ENCODE measurements around the gene RPS21. TPM values are rescaled to one million over a fixed set of nuclear protein-coding genes. Genes with fewer than 3 reads are reported as not detected.

Gene RPS21
- total and polyA plus RNA-seq, 9 of the 15 experiments (the other 6 are each of a cell fraction or from before 2014, with no cell fraction given): 1,380 to 5,647 (median 3,091) TPM

GRCh38 chr20:62368392-62368975 is 18.4 kb upstream of the RPS21 start:
- peak; percentile 9; the same call in 2 of the 3 replicates for ATAC-seq
- no peaks in the 10 kb centered on the region for H3K27me3 ChIP-seq (ENCODE audit: control insufficient read depth in 2 of 2, insufficient read depth in 2 of 2, low read length in 2 of 2)
- intact Hi-C loops (cut with micrococcal nuclease) (loop anchor here (5.0 kb wide), 1 partner anchor 66 kb away; the partner anchor contains the start of gene ADRM1), in situ Hi-C loops (cut with MboI) (loop anchor here (5.0 to 10.0 kb wide), 2 partner anchors 61 to 374 kb away; no protein-coding TSS in a partner anchor)
- no peak for TF ChIP-seq ZNF280B (CRISPR knock-in tag; IDR thresholded peaks at IDR 0.05)
- TF ChIP-seq NBN (IDR thresholded peaks at IDR 0.05; ENCODE audit: low read depth): 0 out of 2 replicates have a peak, but pooled peaks have one; percentile 33
- TF ChIP-seq ZBTB7A (IDR thresholded peaks at IDR 0.05; ENCODE audit: borderline replicate concordance, control insufficient read depth, low read depth, low read length): peak; percentile 71
- TF ChIP-seq E2F1 (CRISPR knock-in tag; IDR thresholded peaks at IDR 0.05): no peak
- no peak for TF ChIP-seq ZNF407 (IDR thresholded peaks at IDR 0.05; ENCODE audit: low read depth)
- peak; percentile 28 for TF ChIP-seq EGR1 (conservative IDR thresholded peaks at IDR 0.05)
- H4K20me1 ChIP-seq (replicated peaks; ENCODE audit: control insufficient read depth, insufficient read depth, low read length): peaks cover 10% of the 10 kb centered on the region; the same call in 1 of the 2 replicates
- peaks cover 2% of the 10 kb centered on the region; the same call in 1 of the 3 replicates for H3K36me3 ChIP-seq (ENCODE audit: control insufficient read depth, insufficient read depth, low read length)
- H3K4me1 ChIP-seq (replicated peaks in 1 of 2; ENCODE audit: control insufficient read depth in 2 of 2, insufficient read depth in 2 of 2, low read length in 2 of 2): peaks cover 57 to 93% of the 10 kb centered on the region in 2 experiments
- ChIA-PET CTCF (ENCODE audit: low intra/inter-chr PET ratio) (interaction anchor here (1.1 kb wide), 1 partner anchor 67 kb away, joined by 3 read pairs; no protein-coding TSS in a partner anchor), POLR2A (interaction anchor here (0.6 to 1.7 kb wide), 4 partner anchors 11 to 69 kb away, joined by 3 to 8 read pairs (median 4); no protein-coding TSS in a partner anchor)
- no TSS peak for BruUV-seq (replicated peaks)
- peak overlapping the region; percentile 61 for H3K4me2 ChIP-seq (ENCODE audit: insufficient read depth, low read length)
- no peak overlapping the region for H3K4me3 ChIP-seq
- H2AFZ ChIP-seq (ENCODE audit: low read depth, low read length): peak overlapping the region; percentile 80
- H3K79me2 ChIP-seq (ENCODE audit: control insufficient read depth, insufficient read depth, low read length): peaks cover 36% of the 10 kb centered on the region
- FAIRE-seq: no peak
- 5% methylated on average over 6 of the region's 15 CpGs for WGBS (ENCODE audit: insufficient coverage, low coverage, missing lambda C conversion rate)
- DNase-seq (ENCODE audit: extremely low read depth in 1 of 4, low spot score in 3 of 4): peak; percentile 62 to 74 (median 68)
- no peaks in the 10 kb centered on the region for H3K9me3 ChIP-seq (replicated peaks; ENCODE audit: control insufficient read depth, insufficient read depth, low read depth, low read length)
- H3K9ac ChIP-seq (ENCODE audit: insufficient read depth in 1 of 2, low read depth in 2 of 2, low read length in 2 of 2): peak overlapping the region in 1 of 2 experiments; percentile 96; a peak in 2 of 4 replicates
- H3K9me1 ChIP-seq (ENCODE audit: control insufficient read depth, insufficient read depth, low read length): peaks cover 4% of the 10 kb centered on the region
- H3K27ac ChIP-seq (ENCODE audit: extremely low read depth, low read depth, low read length): no peak overlapping the region
